Prostate gland (tissue), 2 donors: ENCODE results near the gene LRRIQ4. TPM values are rescaled to one million over a fixed set of nuclear protein-coding genes. Genes with fewer than 3 reads are reported as not detected.

Experiments
- DNase-seq: peaks from one replicate; pipeline ENCODE4 v3.0.0-alpha.2; 2019; ENCODE audit warnings: low spot score
- H3K27ac ChIP-seq, 2 donors: fragments of 200-600 bp; sonication (generic); 2 replicates each; pipeline ENCODE4 v1.5.1; 2017 to 2019
- H3K27me3 ChIP-seq: fragments of 200-600 bp; sonication (generic); replicated peaks from 2 replicates; pipeline ENCODE4 v1.5.1; 2019; ENCODE audit not compliant: insufficient read depth
- H3K36me3 ChIP-seq, 2 donors: fragments of 200-600 bp; sonication (generic); 1 replicate in 1 of 2; 2 replicates in 1 of 2; pipeline versions ENCODE4 v1.5.1 to v1.8.1; 2017 to 2019
- H3K4me1 ChIP-seq: fragments of 200-600 bp; sonication (generic); replicated peaks from 2 replicates; pipeline ENCODE4 v1.5.1; 2019
- H3K4me3 ChIP-seq, 2 donors: fragments of 200-600 bp; sonication (generic); 2 replicates each; pipeline ENCODE4 v1.5.1; 2017 to 2019
- H3K9me3 ChIP-seq: fragments of 200-600 bp; sonication (generic); 2 replicates; pipeline ENCODE4 v1.5.1; 2017
- CTCF ChIP-seq, 4 experiments: fragments of 200-600 bp in 2 of 4; fragments of 450-650 bp in 2 of 4; sonication (generic) in 2 of 4; IDR thresholded peaks; 1 replicate in 3 of 4; 2 replicates in 1 of 4; pipeline ENCODE4 v1.5.1; 2016 to 2019; ENCODE audit warnings: antibody characterized with exemption in 4 of 4, mild to moderate bottlenecking in 2 of 4, moderate library complexity in 2 of 4
- POLR2A ChIP-seq: fragments of 450-650 bp; IDR thresholded peaks from one replicate; pipeline ENCODE4 v1.6.1; 2016; ENCODE audit warnings: antibody characterized with exemption, mild to moderate bottlenecking
- POLR2AphosphoS5 ChIP-seq: sonication (generic); formaldehyde crosslinking; IDR thresholded peaks from one replicate; pipeline ENCODE4 v1.6.1; 2017; ENCODE audit warnings: antibody characterized with exemption
- WGBS: methylation state at CpG from one replicate; pipeline ENCODE4 v1.1.5; 2018; 5-methylcytosine and 5-hydroxymethylcytosine counted together
- intact Hi-C: fragments of 100-400 bp; cut with DNase I; formaldehyde crosslinking; loops from one replicate; pipeline ENCODE4 v1.14.2; 2022
- total RNA-seq, 2 donors: library from RNA; depleted of rRNA; stranded (reverse); fragments of >200 nt; gene quantifications; one replicate each; pipeline ENCODE4 v1.1.0, GENCODE V29; 2016

The LRRIQ4 gene
- total RNA-seq, 2 donors from 2014 or later: 0.74 TPM; not detected in 1

- 43% methylated on average over 4 of the region's 4 CpGs for WGBS
- Histone ChIP-seq H3K27ac (no peak overlapping the region), H3K4me3 (no peak overlapping the region), H3K4me1 (no peaks in the 10 kb centered on the region), H3K36me3 (no peaks in the 10 kb centered on the region), H3K9me3 (no peaks in the 10 kb centered on the region), H3K27me3 (no peaks in the 10 kb centered on the region)
- TF ChIP-seq POLR2AphosphoS5 (no peak), POLR2A (no peak), CTCF (IDR thresholded peaks at IDR 0.05) (no peak)
- intact Hi-C loops: no loop called here
- DNase-seq: no peak
These were observed 28.5 kb downstream of the LRRIQ4 start for GRCh38 chr3:169841171-169841570.

- DNase-seq: no peak
- WGBS: 88% methylated on average over 3 of the region's 3 CpGs
- H3K9me3 ChIP-seq: no peaks in the 10 kb centered on the region
- H3K27ac ChIP-seq: no peak overlapping the region
- no peaks in the 10 kb centered on the region for H3K27me3 ChIP-seq
- intact Hi-C loops: no loop called here
- no peaks in the 10 kb centered on the region for H3K36me3 ChIP-seq
- TF ChIP-seq CTCF (IDR thresholded peaks at IDR 0.05): no peak
- no peak for TF ChIP-seq POLR2A
- TF ChIP-seq POLR2AphosphoS5: no peak
- no peak overlapping the region for H3K4me3 ChIP-seq
- H3K4me1 ChIP-seq: no peaks in the 10 kb centered on the region
These were observed 30.3 kb downstream of the LRRIQ4 start for GRCh38 chr3:169842960-169843359.

- Histone ChIP-seq H3K27ac (no peak overlapping the region), H3K4me3 (no peak overlapping the region), H3K4me1 (no peaks in the 10 kb centered on the region), H3K9me3 (no peaks in the 10 kb centered on the region), H3K36me3 (no peaks in the 10 kb centered on the region), H3K27me3 (no peaks in the 10 kb centered on the region)
- intact Hi-C loops: no loop called here
- DNase-seq: no peak
- 95% methylated on average over 11 of the region's 11 CpGs for WGBS
- TF ChIP-seq POLR2AphosphoS5 (no peak), POLR2A (no peak), CTCF (IDR thresholded peaks at IDR 0.05) (no peak)
These were observed 34.0 kb downstream of the LRRIQ4 start for GRCh38 chr3:169846458-169847193.

GRCh38 chr3:169847896-169848295 lies 35.2 kb downstream of the LRRIQ4 start:
- DNase-seq: no peak
- no peaks in the 10 kb centered on the region for H3K27me3 ChIP-seq
- H3K4me3 ChIP-seq: no peak overlapping the region
- no peaks in the 10 kb centered on the region for H3K36me3 ChIP-seq
- intact Hi-C loops: no loop called here
- no peaks in the 10 kb centered on the region for H3K9me3 ChIP-seq
- H3K27ac ChIP-seq: no peak overlapping the region
- H3K4me1 ChIP-seq: no peaks in the 10 kb centered on the region
- 52% methylated on average over 4 of the region's 4 CpGs for WGBS
- TF ChIP-seq POLR2A (no peak), POLR2AphosphoS5 (no peak), CTCF (IDR thresholded peaks at IDR 0.05) (no peak)

GRCh38 chr3:169848741-169849140 lies 36.1 kb downstream of the LRRIQ4 start:
- DNase-seq: no peak
- no peaks in the 10 kb centered on the region for H3K4me1 ChIP-seq
- no peak overlapping the region for H3K27ac ChIP-seq
- intact Hi-C loops: no loop called here
- no peak for TF ChIP-seq POLR2AphosphoS5
- TF ChIP-seq POLR2A: no peak
- no peak for TF ChIP-seq CTCF (IDR thresholded peaks at IDR 0.05)
- H3K36me3 ChIP-seq: no peaks in the 10 kb centered on the region
- WGBS: 98% methylated on average over 3 of the region's 3 CpGs
- no peak overlapping the region for H3K4me3 ChIP-seq
- H3K9me3 ChIP-seq: no peaks in the 10 kb centered on the region
- H3K27me3 ChIP-seq: no peaks in the 10 kb centered on the region
